GM18499 (cell line): ENCODE data around the gene GOLPH3.
"Not testable (repeated sequence)": the region's sequence is repeated elsewhere in the genome, so short reads cannot be mapped to it uniquely, and the experiment has no call there.

Experiments
- ATAC-seq: cut with Tn5 transposase; IDR thresholded peaks from one replicate; pipeline ENCODE4 v1.9.1; 2021; ENCODE audit warnings: moderate number of reproducible peaks; ENCODE audit not compliant: insufficient read depth, unreplicated experiment

Gene GOLPH3

GRCh38 chr5:32080565-32080964, 93.6 kb downstream of the GOLPH3 start:
- not testable (repeated sequence) for ATAC-seq

GRCh38 chr5:32078855-32079254, 95.3 kb downstream of the GOLPH3 start:
- not testable (repeated sequence) for ATAC-seq

- ATAC-seq: no peak
Observed at GRCh38 chr5:32076699-32077695, 97.1 kb downstream of the GOLPH3 start.
